NCI-H2029 treated with DMSO at 0.1 percent for 48 hours (cell line): ENCODE data around the gene SLFN14.
"Not testable (repeated sequence)": the region's sequence is repeated elsewhere in the genome, so short reads cannot be mapped to it uniquely, and the experiment has no call there.

Experiments used
- DNase-seq: peaks from one replicate; lab custom pipeline; 2025; lab: John Stamatoyannopoulos, UW

SLFN14 gene

GRCh38 chr17:35521654-35522256 is 38.9 kb downstream of the SLFN14 start:
- DNase-seq, result not testable (repeated sequence)

- DNase-seq, result no peak
Observed at GRCh38 chr17:35521150-35521549, 39.5 kb downstream of the SLFN14 start.

GRCh38 chr17:35519906-35520442 is 40.6 kb downstream of the SLFN14 start:
- no peak for DNase-seq

GRCh38 chr17:35519439-35519838 is 41.2 kb downstream of the SLFN14 start:
- DNase-seq, result peak; percentile 3

- not testable (repeated sequence) for DNase-seq
Observed at GRCh38 chr17:35518431-35518830, 42.2 kb downstream of the SLFN14 start.

- DNase-seq, result no peak
Observed at GRCh38 chr17:35515027-35515426, 45.6 kb downstream of the SLFN14 start.

GRCh38 chr17:35514564-35514963 is 46.1 kb downstream of the SLFN14 start:
- DNase-seq, result no peak
